A204.1 (cell line): ENCODE results near the gene BBS1.
"Not testable (repeated sequence)": the region's sequence is repeated elsewhere in the genome, so short reads cannot be mapped to it uniquely, and the experiment has no call there.

Experiments
- FAIRE-seq: peaks from 2 replicates; lab custom pipeline; 2012; peaks lifted over from hg19 to GRCh38; lab: Jason Lieb, UNC

The BBS1 gene

DNA sequence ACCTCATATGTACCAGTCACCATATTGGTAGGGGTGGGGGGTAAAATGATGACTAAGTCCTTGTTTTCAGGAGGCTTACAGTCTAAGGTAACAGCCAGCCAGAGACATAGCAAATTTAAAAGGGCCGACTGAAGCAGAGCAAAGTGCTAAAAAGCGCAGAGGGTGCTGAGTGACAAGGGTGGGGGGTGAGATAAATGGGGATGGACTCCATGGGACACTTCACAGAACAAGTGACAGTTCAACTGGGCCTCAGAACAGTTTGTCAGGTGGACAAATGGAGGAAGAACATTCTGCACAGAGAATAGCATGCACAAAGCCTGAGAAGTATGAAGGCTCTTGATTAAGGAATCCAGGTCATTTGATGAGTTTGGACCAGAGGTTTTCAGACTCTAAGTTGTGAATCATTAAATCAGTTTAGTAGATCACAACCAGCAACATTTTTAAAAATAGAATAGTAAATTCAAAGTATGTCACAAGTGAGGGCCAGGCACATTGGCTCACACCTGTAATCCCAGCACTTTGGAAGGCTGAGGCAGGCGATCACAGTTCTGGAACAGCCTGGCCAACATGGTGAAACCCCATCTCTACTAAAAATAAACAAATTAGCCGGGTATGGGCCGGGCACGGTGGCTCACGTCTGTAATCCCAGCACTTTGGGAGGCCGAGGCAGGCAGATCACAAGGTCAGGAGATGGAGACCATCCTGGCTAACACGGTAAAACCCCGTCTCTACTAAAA, 14.0 kb downstream of the BBS1 start:
- FAIRE-seq = no peak

DNA sequence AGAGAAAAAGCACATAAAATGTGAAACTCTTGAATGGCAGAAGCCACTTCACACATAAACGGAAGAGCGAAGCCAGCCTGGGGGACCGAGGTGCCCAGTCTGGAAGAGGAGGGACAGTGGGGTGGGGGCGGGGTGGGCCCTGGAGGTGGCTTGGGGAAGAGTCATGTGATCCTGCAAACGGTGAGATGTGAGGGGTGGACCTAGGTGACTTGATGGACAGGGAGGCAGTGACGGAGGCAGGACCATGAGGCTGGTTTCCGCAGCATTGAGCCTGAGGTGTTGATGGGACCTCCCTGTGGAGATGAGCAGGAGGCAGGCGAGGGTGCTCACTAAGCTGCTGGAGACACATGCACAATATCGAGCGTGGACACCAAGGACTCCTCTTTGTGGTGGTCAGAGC, 18.6 kb downstream of the BBS1 start:
- no peak for FAIRE-seq

DNA sequence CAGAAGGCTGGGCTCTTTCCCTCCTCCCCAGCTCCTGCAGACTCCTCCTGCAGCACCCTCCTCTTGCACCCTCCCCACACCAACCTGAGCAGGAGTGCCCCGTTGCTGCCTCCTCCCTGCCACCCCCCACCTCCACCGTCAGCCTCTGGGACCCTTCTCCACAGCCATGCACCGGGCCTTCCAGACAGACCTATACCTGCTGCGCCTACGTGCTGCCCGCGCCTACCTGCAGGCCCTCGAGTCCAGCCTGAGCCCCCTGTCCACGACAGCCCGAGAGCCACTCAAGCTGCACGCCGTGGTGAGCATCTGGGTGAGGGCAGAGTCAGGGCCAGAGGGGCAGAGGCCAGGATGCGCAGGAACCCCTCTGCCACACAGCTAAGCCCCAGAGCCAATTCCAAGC, 19.2 kb downstream of the BBS1 start:
- FAIRE-seq = no peak

DNA sequence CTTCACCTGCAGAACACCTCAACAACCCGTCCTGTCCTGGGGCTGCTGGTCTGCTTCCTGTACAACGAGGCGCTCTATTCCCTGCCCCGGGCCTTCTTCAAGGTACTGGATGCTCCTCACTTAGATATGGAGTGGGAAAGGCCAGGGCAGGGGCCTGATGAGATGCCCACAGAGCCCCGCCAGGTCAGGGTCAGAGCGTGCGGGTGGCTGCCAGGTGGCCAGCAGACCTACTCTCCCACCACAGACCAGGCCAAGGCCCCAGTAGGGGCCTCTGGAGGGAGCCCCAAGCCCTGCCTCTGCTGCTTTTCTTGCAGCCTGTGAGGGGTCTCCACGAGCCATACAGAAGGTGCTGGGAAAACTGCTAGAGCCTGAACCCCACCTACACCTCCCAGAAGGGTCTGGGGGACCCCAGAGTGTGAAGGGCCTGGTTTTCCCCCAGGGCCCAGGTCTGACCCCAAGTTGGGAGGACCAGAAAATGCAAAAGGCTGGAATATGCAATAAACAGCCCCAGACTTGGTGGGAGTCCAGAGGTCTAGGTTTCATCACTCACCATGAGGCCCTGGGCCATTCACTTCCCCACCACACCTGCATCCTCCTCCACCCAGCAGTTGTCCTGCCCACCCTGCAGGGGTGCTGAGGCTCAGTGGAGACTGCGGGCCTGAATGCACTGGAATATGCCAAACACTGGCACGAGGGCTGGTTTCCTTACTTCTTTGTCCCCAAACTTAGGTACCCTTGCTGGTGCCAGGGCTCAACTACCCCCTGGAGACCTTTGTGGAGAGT, 20.7 kb downstream of the BBS1 start:
- FAIRE-seq = no peak

DNA sequence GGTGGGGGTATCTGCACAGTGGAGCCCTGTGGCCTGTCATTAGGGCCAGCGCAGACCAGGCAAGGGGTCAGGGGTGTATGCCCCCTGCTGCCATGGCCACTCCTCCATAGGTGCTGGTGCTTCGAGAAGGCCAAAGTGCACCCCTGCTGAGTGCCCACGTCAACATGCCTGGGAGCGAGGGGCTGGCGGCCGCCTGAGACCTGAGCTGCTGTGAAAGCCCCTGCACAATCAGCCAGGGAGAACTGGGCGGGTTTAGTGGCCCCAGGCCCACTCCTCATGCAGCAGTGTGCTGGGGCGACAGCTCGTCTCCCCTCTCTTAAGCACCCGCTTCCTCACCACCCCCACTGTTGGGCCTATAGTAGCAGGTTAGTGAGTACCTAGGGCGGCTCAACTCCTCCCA, 21.4 kb downstream of the BBS1 start:
- FAIRE-seq = no peak

DNA sequence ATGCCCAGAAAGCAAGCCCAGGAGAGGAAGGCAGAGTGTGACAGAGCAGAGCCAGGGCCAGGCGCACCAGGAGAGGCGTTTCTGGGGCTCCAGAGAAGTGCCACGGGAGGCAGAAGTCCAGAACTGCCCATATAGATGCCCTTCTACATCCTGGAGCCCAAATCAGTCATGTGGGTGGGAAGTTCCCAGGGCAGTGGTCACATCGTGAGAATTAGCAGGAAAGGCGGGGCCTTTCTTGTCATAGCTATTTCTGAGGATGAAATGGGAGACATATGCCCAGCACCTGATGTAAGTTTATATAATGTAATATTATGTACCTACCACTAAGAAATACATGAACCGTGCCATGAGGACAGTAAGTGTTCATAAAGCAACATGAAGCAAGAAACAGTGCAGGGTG, 22.3 kb downstream of the BBS1 start:
- no peak for FAIRE-seq

DNA sequence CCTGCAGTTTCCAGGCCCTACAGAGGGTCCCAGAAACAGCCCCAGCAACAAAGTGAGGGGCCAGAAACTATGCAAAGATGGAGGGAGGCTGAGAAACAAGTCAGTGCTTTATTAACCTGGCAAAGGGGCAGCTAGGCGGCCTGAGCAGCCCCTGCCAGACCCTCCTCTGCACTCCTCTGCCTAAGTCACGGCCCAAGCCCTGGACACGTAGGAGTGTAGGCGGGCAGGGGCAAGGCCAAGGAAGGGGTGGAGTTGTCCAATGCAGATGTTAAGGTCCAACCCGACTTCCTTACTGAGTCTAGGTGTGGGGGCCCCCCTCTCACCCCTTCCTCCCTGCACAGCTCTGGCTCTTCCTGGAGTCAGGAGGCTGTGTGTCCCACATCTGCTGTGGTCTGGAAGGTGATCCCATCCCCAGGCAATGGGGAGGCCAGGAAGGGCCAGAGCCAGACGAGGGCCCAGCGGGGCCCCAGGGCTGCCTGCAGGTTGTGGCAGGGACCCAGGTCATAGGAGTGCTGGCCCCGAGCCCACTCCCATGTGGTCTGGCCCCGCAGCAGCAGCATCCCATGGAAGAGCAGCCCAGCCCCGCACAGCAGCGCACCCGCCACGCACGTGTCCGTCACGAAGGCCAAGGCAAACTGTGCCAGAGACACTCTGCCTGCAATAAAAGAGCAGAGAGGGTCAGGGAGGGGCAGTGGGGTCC, 28.9 kb downstream of the BBS1 start:
- FAIRE-seq = no peak

DNA sequence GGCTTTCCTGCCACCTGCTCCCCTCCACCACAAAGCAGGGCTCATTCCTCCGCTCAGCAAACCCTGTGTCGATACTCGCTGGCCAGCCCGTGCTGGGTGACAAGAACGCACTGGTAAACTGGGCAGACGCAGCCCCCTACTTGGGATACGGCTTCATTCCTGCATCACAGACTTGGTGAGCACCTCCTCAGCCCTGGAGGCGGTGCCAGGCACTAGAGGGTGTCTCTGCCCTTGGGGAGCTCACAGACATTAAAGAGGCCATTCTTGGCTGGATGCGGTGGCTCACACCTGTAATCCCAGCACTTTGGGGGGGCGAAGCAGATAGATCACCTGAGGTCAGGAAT, 29.4 kb downstream of the BBS1 start:
- no peak for FAIRE-seq

DNA sequence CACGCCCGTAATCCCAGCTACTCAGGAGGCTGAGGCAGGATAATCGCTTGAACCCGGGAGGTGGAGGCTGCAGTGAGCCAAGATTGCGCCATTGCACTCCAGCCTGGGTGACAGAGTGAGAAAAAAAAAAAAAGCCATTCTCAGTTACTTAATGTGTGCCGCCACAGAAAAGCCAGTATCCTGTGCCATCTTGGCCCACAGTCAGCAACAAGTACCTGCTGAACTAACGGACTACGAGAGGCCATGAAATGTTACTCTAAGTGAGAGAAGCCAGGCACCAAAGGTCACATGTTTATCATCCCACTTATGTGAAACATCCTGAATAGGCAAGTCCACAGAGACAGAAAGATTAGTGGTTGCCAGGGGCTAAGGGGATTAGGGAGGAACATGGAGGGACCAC, 30.2 kb downstream of the BBS1 start:
- FAIRE-seq = not testable (repeated sequence)

DNA sequence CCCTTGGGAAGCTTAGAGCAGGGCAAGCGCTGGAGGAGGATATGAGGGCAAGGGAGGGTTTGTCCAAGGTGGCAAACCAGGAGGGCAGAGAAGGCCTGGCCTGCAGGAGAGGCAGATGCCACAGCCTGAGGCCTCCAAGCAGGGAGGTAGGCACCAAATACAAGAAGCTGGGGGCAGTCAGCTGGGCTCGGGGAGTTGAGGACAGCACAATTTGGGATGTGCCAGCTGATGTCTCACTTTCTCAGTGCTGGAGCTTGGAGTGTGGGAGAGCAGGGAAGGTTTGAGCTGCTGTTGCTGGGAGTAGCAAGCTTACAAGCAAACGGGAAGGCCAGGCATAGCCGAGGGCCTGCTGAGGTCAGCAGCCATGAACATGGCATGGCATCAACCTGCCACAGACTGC, 31.5 kb downstream of the BBS1 start:
- no peak for FAIRE-seq

DNA sequence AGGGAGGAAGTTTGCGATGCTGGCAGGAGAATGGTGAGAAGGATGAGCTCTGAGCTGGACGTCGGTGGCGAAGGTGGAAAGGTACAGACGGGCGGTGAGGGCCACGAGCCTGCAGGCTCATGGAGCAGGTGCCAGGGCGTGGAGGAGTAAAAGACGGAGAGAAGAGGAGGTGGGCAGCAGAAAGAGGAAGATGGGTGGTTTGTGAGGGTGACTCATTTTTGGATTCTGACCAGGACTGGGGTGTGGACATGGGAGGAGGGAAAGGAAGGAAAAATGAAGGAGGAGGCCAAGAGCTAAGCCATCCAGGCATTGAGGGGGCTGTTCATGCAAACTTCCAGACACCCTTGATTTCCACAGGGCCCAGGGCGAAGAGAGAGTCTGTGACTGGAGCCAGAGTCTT, 31.9 kb downstream of the BBS1 start:
- FAIRE-seq = no peak

DNA sequence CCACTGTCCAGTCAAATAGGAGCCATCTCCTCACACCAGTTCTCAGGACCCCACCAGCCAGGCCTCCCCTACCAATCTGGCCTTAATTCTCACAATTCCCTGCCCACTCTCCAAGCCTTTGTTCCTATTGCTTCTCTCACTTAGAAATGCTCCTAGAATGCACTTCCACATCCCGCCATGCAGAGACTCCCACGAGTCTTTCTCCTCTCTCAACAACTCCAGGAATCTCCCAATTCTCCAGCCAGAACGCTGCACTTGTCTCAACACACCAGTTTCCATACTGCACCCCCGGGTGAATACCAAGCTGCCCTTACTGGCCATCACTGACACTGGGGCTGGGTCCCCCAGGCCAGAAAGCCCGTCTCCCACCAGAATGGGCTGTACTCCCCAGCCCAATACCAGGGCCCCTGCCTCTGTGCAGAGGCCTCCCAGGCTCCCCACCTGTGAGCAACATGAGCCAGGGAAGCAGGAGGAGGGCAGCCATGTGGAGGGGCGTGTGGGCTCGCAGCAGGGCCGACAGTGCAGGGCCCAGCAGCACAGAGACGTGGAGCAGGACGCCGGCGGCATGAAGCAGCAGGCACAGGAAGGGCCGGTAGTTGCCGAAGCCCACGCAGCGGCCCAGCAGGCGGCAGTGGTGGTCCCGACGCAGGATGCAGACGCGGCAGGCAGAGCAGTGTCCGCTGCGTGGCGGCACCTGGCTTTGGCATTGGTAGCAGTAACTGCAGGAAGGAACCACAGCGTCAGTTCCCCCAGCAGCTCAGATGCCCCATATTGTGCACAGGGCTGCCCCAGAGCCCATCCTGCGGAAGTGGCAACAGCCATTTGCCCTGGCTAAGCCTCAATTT, 33.0 kb downstream of the BBS1 start:
- FAIRE-seq = no peak

DNA sequence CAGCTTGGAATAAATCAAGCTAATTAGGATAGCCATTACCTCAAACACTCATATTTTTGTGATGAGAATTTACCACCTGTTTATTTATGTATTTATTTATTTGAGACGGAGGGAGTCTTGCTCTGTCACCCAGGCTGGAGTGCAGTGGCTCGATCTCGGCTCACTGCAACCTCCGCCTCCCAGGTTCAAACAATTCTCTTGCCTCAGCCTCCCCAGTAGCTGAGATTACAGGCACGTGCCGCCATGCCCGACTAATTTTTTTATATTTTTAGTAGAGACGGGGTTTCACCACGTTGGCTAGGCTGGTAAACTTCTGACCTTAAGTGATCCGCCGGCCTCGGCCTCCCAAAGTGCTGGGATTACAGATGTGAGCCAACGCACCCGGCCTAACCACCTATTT, 34.5 kb downstream of the BBS1 start:
- FAIRE-seq = not testable (repeated sequence)

DNA sequence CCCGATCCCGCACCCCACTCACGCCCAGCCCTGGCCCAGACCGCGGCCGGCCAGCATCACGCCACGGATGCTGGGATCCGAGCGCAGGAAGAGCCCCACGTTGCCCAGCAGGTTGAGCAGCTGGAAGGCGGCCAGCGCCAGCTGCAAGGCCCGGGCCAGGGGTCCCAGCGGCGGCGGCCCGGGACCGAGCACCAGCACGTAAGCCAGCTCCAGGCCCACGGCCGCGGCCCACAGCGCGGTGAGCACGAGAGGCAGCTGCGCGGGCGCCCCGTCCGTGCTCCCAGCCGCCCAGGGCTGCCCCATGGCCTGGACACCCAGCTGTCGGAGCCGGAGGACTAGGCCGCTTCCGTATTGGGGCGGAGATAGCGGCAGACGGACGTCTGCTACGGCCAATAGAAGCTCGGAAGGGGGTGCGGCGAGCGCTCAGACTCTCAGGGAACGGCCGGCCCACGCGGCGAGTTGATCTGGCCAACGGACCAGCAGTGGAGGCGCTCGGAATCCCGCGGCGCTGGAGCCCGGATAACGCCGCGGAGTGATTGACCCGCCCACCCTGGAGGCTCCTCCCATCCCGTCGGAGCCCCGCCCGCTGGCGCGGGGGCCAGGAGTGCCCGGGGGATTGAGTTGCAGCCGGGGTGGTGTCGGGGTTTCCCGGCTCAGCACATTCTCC, 35.4 kb downstream of the BBS1 start, which contains the start of gene ZDHHC24:
Gene ZDHHC24, minus strand, starts transcription at position 348 of the 667 bp plus-strand sequence. Its CDS starts 45 bp downstream, at position 303.
- peak; percentile 93 for FAIRE-seq

DNA sequence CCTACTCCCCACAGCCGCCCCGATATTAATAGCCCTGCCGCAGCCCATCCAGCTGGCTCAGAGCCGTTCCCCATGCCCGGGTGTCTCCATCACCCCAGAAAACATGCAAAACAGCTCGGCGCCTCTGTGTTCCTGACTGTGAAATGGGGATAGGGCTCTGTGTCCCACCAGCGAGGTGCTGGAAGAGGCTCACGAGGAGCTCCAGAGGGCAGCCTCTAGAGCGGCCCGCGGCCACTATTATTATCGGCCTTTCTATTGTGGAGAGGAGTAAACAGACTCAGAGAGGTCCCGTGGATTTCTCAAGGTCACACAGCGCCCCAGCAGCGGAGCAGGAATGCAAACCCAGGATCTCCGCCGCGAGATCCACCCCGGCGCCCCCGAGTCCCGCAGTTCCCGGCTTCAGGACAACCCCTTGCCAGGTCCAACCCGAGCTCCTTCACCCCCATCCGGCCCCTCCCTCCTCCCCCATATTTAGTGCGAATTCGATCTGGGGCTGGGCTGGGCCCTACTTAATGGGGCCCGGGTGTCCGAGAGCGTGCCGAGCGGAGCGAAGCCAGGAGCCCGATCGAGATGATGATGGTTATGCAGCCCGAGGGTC, 36.0 kb downstream of the BBS1 start, which contains the start of gene ACTN3:
Gene ACTN3, plus strand, starts transcription at position 536 of the 598 bp plus-strand sequence. Its CDS starts 35 bp downstream, at position 571.
- no peak for FAIRE-seq

DNA sequence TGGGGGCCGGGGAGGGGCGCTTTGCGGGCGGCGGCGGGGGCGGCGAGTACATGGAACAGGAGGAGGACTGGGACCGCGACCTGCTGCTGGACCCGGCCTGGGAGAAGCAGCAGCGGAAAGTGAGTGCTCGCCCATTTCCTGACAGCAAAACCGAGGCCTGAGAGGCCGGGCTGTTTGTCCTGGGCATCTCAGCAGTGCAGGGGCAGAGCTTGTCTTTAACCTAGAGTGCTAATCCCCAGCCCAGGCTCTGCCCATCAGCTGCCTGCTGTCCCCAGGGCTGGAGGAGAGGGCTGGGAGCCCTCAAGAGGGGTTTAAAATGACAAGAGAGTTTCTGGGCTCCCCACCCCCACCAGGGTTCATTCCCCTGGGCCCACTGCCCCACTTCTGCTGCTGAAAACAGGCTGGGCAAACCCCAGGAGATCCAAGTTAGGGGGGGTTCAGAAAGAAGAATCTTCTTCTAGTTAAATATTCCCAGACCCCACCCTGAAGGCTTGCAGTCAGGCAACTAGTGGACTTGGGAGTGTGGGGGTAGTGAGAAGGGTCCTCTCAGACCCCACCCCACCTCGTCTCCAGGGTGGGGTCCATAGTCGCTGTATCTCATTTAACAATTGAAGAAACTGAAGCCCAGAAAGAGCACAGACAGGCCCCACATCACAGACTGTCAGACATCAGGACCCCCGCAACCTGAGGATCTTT, 36.7 kb downstream of the BBS1 start:
- FAIRE-seq = no peak

DNA sequence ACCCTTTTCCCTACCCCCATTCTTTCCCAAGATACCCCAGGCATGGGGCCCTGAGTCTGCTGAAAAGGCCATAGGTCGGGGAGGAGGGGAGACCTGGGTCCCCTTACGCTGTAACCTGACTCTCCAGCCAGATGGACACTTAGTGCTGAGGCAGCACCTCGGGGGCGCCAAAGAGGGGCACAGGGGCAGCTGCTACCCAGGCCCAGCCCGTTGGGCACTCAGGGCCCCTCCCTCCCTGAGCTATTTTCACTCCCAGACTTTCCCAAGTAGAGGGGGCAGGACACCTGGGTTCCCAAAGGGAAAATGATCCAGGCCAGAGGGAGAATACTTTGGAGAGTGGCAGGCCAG, 37.2 kb downstream of the BBS1 start:
- no peak for FAIRE-seq

DNA sequence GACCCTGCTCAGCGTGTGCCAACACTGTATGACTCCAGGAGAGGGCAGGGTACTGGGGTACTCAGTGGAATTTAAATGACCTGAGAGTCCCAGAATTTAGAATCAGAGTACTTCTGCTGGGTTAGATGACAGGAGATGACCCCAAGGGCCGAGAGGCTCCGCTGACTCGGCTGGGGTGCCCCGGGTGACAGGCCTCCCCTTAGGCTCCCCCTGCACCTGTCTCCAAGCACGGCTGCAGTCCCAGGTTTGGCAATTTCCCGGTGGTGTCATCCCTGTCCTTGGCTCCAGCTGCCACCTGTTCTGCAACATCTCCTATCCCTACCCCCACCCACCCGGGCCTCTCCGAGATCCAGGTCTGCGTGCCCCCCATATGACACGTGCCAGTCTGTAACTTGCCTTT, 37.6 kb downstream of the BBS1 start:
- FAIRE-seq = no peak

DNA sequence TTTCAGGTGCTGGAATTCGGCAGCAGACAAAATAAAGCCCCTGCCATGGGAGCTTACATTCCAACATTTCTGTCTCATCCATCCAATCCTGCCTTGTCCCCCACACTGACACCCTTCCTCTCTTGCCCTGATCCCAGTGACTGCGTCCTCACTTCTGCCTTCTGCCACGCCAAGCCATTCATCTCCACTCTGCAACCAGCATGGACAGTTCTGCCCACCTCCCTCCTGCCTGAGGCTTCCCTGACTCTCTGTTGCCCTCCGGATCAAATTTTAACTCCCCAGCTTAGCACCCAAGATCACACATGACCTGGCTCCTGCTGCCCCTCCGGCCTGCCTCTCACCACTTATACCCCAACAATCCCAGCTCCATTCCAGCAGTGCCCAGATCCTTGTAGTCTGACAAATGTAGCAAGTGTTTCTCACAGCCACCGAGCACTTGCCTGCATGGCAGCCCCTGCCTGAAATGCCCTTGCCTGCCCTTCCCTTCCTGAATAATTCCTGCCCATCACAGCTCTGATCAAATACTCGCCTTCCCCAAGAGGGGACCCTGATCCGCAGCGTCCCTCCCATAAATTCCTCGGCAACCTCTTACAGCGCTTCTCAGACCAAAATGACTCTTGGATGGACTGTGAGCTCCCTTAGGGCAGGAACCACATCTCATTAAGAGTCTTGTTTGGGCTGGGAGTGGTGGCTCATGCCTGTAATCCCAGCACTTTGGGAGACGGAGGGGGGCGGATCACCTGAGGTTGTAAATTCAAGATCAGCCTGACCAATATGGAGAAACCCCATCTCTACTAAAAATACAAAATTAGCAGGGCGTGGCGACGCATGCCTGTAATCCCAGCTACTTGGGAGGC, 38.6 kb downstream of the BBS1 start:
- no peak for FAIRE-seq

DNA sequence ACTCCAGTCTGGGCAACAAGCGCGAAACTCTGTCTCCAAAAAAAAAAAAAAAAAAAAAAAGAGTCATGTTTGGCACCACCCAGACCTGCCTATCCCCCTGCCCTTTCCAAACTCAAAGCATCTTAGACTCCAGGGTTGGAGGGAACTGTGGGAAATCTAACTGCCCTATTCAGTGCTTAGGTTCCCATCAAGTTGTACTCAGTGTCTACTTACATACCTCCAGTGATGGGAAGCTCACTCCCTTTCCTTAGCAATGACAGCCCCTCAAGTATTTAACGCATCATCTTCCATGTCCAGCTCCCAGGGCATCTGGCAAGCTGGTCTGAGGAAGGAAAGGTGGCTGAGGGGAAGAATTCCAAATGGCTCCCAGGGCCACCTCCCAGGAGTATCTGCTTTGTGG, 39.3 kb downstream of the BBS1 start:
- no peak for FAIRE-seq
